Gastrocnemius medialis (tissue), 4 donors: Measurements from ENCODE around the gene POFUT1. TPM values are rescaled to one million over a fixed set of nuclear protein-coding genes. Genes with fewer than 3 reads are reported as not detected.
"Not testable (repeated sequence)": the region's sequence is repeated elsewhere in the genome, so short reads cannot be mapped to it uniquely, and the experiment has no call there.

Experiments used
- ATAC-seq, 2 donors: fragments of 150-250 bp; one replicate each; pipeline ENCODE4 v1.9.1; 2016
- DNase-seq, 2 donors: peaks; one replicate each; pipeline ENCODE4 v3.0.0-alpha.2; 2019
- H3K27ac ChIP-seq, 4 donors: fragments of 200-600 bp; sonication (generic); 1 replicate in 1 of 4; 2 replicates in 3 of 4; pipeline ENCODE4 v1.5.1; 2016 to 2018; ENCODE audit warnings: mild to moderate bottlenecking in 2 of 4, moderate library complexity in 1 of 4
- H3K27me3 ChIP-seq, 3 donors: fragments of 200-600 bp; sonication (generic) in 2 of 3; 1 replicate in 1 of 3; 2 replicates in 2 of 3; pipeline versions ENCODE4 v1.5.1 to v1.6.0; 2016 to 2019; ENCODE audit warnings: mild to moderate bottlenecking in 1 of 3, moderate library complexity in 1 of 3
- H3K36me3 ChIP-seq, 2 donors: fragments of 200-600 bp; sonication (generic) in 1 of 2; one replicate each; pipeline ENCODE4 v1.5.1; 2017 to 2018
- H3K4me1 ChIP-seq, 2 donors: fragments of 200-600 bp; sonication (generic) in 1 of 2; one replicate each; pipeline ENCODE4 v1.5.1; 2016 to 2017; ENCODE audit warnings: mild to moderate bottlenecking in 2 of 2
- H3K4me3 ChIP-seq, 4 donors: fragments of 200-600 bp; sonication (generic) in 3 of 4; 1 replicate in 1 of 4; 2 replicates in 3 of 4; pipeline ENCODE4 v1.5.1; 2016 to 2019; ENCODE audit warnings: mild to moderate bottlenecking in 2 of 4
- H3K9me3 ChIP-seq, 3 donors: fragments of 200-600 bp; sonication (generic) in 2 of 3; 1 replicate in 1 of 3; 2 replicates in 2 of 3; pipeline ENCODE4 v1.5.1; 2016 to 2019
- POLR2A ChIP-seq, 2 donors: fragments of 450-650 bp; IDR thresholded peaks; one replicate each; pipeline ENCODE4 v1.6.1; 2017; ENCODE audit warnings: antibody characterized with exemption in 2 of 2, mild to moderate bottlenecking in 2 of 2, moderate library complexity in 2 of 2
- in situ Hi-C, 4 donors: fragments of 200-750 bp; cut with MboI; loops; one replicate each; pipeline versions ENCODE4 v1.15.0 to v1.8.0; 2017; ENCODE audit warnings: low sequenced_read_pairs in 4 of 4
- intact Hi-C: fragments of 100-400 bp; cut with DNase I; formaldehyde crosslinking; loops from one replicate; pipeline ENCODE4 v1.15.1; 2023; ENCODE audit warnings: low total_unique reads
- total RNA-seq, 4 donors: library from RNA; depleted of rRNA; stranded (reverse); fragments of >200 nt; gene quantifications; one replicate each; pipeline versions ENCODE4 v1.1.0 to v1.2.3, GENCODE V29; 2016
- TF ChIP-seq, protein P1 (sequence below), 5 experiments: fragments of 450-650 bp in 3 of 5; fragments of 200-600 bp in 2 of 5; sonication (generic) in 2 of 5; IDR thresholded peaks in 4 of 5; conservative IDR thresholded peaks in 1 of 5; 1 replicate in 4 of 5; 2 replicates in 1 of 5; pipeline ENCODE4 v1.5.1; 2016 to 2019; ENCODE audit warnings: antibody characterized with exemption in 5 of 5, mild to moderate bottlenecking in 3 of 5, moderate library complexity in 3 of 5

The POFUT1 gene
- total RNA-seq, 4 donors from 2014 or later: 15.3 to 20.7 (median 18.4) TPM

- no peaks in the 10 kb centered on the region for H3K4me1 ChIP-seq
- DNase-seq (no peak), ATAC-seq (no peak)
- H3K27me3 ChIP-seq: no peaks in the 10 kb centered on the region
- intact Hi-C loops: no loop called here
- H3K4me3 ChIP-seq: no peak overlapping the region
- no peaks in the 10 kb centered on the region for H3K36me3 ChIP-seq
- no peak overlapping the region for H3K27ac ChIP-seq
- in situ Hi-C loops: no loop called here
- TF ChIP-seq, protein P1, sequence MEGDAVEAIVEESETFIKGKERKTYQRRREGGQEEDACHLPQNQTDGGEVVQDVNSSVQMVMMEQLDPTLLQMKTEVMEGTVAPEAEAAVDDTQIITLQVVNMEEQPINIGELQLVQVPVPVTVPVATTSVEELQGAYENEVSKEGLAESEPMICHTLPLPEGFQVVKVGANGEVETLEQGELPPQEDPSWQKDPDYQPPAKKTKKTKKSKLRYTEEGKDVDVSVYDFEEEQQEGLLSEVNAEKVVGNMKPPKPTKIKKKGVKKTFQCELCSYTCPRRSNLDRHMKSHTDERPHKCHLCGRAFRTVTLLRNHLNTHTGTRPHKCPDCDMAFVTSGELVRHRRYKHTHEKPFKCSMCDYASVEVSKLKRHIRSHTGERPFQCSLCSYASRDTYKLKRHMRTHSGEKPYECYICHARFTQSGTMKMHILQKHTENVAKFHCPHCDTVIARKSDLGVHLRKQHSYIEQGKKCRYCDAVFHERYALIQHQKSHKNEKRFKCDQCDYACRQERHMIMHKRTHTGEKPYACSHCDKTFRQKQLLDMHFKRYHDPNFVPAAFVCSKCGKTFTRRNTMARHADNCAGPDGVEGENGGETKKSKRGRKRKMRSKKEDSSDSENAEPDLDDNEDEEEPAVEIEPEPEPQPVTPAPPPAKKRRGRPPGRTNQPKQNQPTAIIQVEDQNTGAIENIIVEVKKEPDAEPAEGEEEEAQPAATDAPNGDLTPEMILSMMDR (IDR thresholded peaks at IDR 0.05 in 4 of 5, conservative IDR thresholded peaks at IDR 0.05 in 1 of 5): no peak
- no peak for TF ChIP-seq POLR2A (IDR thresholded peaks at IDR 0.05)
- H3K9me3 ChIP-seq: no peaks in the 10 kb centered on the region
Measured at GRCh38 chr20:32244150-32244823, 36.6 kb downstream of the POFUT1 start.

GRCh38 chr20:32244959-32245358, 37.3 kb downstream of the POFUT1 start:
- in situ Hi-C loops: no loop called here
- Histone ChIP-seq H3K27ac (no peak overlapping the region), H3K4me1 (no peaks in the 10 kb centered on the region), H3K27me3 (no peaks in the 10 kb centered on the region), H3K9me3 (no peaks in the 10 kb centered on the region), H3K36me3 (no peaks in the 10 kb centered on the region), H3K4me3 (no peak overlapping the region)
- intact Hi-C loops: no loop called here
- no peak for DNase-seq
- TF ChIP-seq POLR2A (IDR thresholded peaks at IDR 0.05): no peak
- TF ChIP-seq, protein P1 (IDR thresholded peaks at IDR 0.05 in 4 of 5, conservative IDR thresholded peaks at IDR 0.05 in 1 of 5): no peak
- no peak for ATAC-seq

- H3K4me3 ChIP-seq, intact Hi-C loops, H3K4me1 ChIP-seq, H3K27ac ChIP-seq, H3K36me3 ChIP-seq, ATAC-seq, DNase-seq, H3K27me3 ChIP-seq, H3K9me3 ChIP-seq, in situ Hi-C loops: not testable (repeated sequence)
Measured at GRCh38 chr20:32246208-32246607, 38.5 kb downstream of the POFUT1 start.

- H3K27ac ChIP-seq: no peak overlapping the region
- intact Hi-C loops (no loop called here), in situ Hi-C loops (no loop called here)
- H3K27me3 ChIP-seq: no peaks in the 10 kb centered on the region
- no peak for DNase-seq
- no peak for ATAC-seq
- TF ChIP-seq POLR2A (IDR thresholded peaks at IDR 0.05): no peak
- TF ChIP-seq, protein P1 (IDR thresholded peaks at IDR 0.05 in 4 of 5, conservative IDR thresholded peaks at IDR 0.05 in 1 of 5): no peak
- no peaks in the 10 kb centered on the region for H3K4me1 ChIP-seq
- no peaks in the 10 kb centered on the region for H3K9me3 ChIP-seq
- H3K36me3 ChIP-seq: no peaks in the 10 kb centered on the region
- no peak overlapping the region for H3K4me3 ChIP-seq
Measured at GRCh38 chr20:32248043-32248442, 40.4 kb downstream of the POFUT1 start.

DNA sequence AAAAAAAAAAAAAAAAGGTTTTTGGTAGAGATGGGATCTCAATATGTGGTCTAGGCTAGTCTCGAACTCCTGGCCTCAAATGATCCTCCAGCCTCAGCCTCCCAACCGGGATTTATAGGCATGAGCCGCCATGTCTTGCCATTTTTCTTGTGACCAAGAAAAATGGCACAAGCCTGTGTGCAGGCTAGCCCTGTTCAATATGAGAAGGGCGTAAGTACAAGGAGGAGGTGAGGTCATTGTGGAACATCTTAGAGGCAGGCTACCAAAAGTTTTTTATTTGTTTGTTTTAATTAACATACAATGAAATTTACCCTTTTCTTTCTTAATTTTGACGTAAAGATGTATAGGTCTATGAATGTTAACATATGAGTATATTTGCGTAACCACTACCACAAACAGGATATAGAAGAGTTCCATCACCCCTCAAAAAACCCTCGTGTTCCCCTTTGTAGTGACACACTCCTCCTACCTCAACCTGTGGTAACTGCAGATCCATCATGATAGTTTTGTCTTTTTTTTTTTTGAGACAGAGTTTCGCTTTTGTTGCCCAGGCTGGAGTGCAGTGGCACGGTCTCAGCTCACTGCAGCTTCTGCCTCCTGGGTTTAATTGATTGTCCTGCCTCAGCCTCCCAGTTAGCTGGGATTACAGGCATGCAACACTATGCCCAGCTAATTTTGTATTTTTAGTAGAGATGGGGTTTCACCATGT, 41.5 kb downstream of the POFUT1 start:
- ATAC-seq (no peak), DNase-seq (no peak)
- Histone ChIP-seq H3K4me1 (no peaks in the 10 kb centered on the region), H3K36me3 (no peaks in the 10 kb centered on the region), H3K27ac (no peak overlapping the region), H3K4me3 (no peak overlapping the region), H3K27me3 (no peaks in the 10 kb centered on the region), H3K9me3 (no peaks in the 10 kb centered on the region)
- intact Hi-C loops (no loop called here), in situ Hi-C loops (no loop called here)
- TF ChIP-seq, protein P1 (IDR thresholded peaks at IDR 0.05 in 4 of 5, conservative IDR thresholded peaks at IDR 0.05 in 1 of 5): no peak
- no peak for TF ChIP-seq POLR2A (IDR thresholded peaks at IDR 0.05)
